Measurements from ENCODE around the gene TGFB1. TPM values are rescaled to one million over a fixed set of nuclear protein-coding genes. Genes with fewer than 3 reads are reported as not detected.

The TGFB1 gene
- total RNA-seq, 1 experiment from 2014 or later, result 102 TPM

GRCh38 chr19:41332000-41332399, 21.7 kb downstream of the TGFB1 start:
- Histone ChIP-seq H3K36me3 (ENCODE audit: insufficient read depth, low read length, poor library complexity, severe bottlenecking) (peaks cover 29% of the 10 kb centered on the region), H3K9me3 (ENCODE audit: low read depth, low read length, poor library complexity, severe bottlenecking) (no peaks in the 10 kb centered on the region), H3K27ac (ENCODE audit: low read depth, low read length, poor library complexity, severe bottlenecking) (no peak overlapping the region), H3K4me1 (ENCODE audit: insufficient read depth, low read length, poor library complexity, severe bottlenecking) (peaks cover 4% of the 10 kb centered on the region), H3K4me3 (ENCODE audit: low read depth, low read length, poor library complexity, severe bottlenecking) (no peak overlapping the region), H3K27me3 (replicated peaks; ENCODE audit: insufficient read depth, low read depth, low read length, poor library complexity) (no peaks in the 10 kb centered on the region)
- ChIA-PET POLR2A (ENCODE audit: low non-redundant PET) (no interaction called here), CTCF (no interaction called here)
- no peak for DNase-seq (ENCODE audit: low spot score)
- intact Hi-C loops (cut with micrococcal nuclease; ENCODE audit: unreplicated experiment), result no loop called here
- TF ChIP-seq EZH2 (IDR thresholded peaks at IDR 0.05; ENCODE audit: borderline replicate concordance, low read depth, low read length, poor library complexity, severe bottlenecking) (no peak), CTCF (conservative IDR thresholded peaks at IDR 0.05; ENCODE audit: low read depth, low read length) (no peak)
- no TSS peak for BruUV-seq (replicated peaks)

GRCh38 chr19:41330946-41331678, 22.6 kb downstream of the TGFB1 start:
- Histone ChIP-seq H3K27me3 (replicated peaks; ENCODE audit: insufficient read depth, low read depth, low read length, poor library complexity) (no peaks in the 10 kb centered on the region), H3K27ac (ENCODE audit: low read depth, low read length, poor library complexity, severe bottlenecking) (no peak overlapping the region), H3K4me1 (ENCODE audit: insufficient read depth, low read length, poor library complexity, severe bottlenecking) (peaks cover 8% of the 10 kb centered on the region), H3K36me3 (ENCODE audit: insufficient read depth, low read length, poor library complexity, severe bottlenecking) (peaks cover 23% of the 10 kb centered on the region), H3K9me3 (ENCODE audit: low read depth, low read length, poor library complexity, severe bottlenecking) (no peaks in the 10 kb centered on the region), H3K4me3 (ENCODE audit: low read depth, low read length, poor library complexity, severe bottlenecking) (no peak overlapping the region)
- CTCF ChIA-PET, result no interaction called here
- no peak for DNase-seq (ENCODE audit: low spot score)
- POLR2A ChIA-PET (ENCODE audit: low non-redundant PET), result no interaction called here
- intact Hi-C loops (cut with micrococcal nuclease; ENCODE audit: unreplicated experiment), result no loop called here
- TF ChIP-seq EZH2 (IDR thresholded peaks at IDR 0.05; ENCODE audit: borderline replicate concordance, low read depth, low read length, poor library complexity, severe bottlenecking), result no peak
- TF ChIP-seq CTCF (conservative IDR thresholded peaks at IDR 0.05; ENCODE audit: low read depth, low read length), result no peak
- no TSS peak for BruUV-seq (replicated peaks)

GRCh38 chr19:41330481-41330880, 23.2 kb downstream of the TGFB1 start:
- Histone ChIP-seq H3K4me3 (ENCODE audit: low read depth, low read length, poor library complexity, severe bottlenecking) (no peak overlapping the region), H3K4me1 (ENCODE audit: insufficient read depth, low read length, poor library complexity, severe bottlenecking) (peaks cover 14% of the 10 kb centered on the region), H3K9me3 (ENCODE audit: low read depth, low read length, poor library complexity, severe bottlenecking) (no peaks in the 10 kb centered on the region), H3K27me3 (replicated peaks; ENCODE audit: insufficient read depth, low read depth, low read length, poor library complexity) (no peaks in the 10 kb centered on the region), H3K36me3 (ENCODE audit: insufficient read depth, low read length, poor library complexity, severe bottlenecking) (peaks cover 23% of the 10 kb centered on the region), H3K27ac (ENCODE audit: low read depth, low read length, poor library complexity, severe bottlenecking) (no peak overlapping the region)
- no peak for TF ChIP-seq CTCF (conservative IDR thresholded peaks at IDR 0.05; ENCODE audit: low read depth, low read length)
- TF ChIP-seq EZH2 (IDR thresholded peaks at IDR 0.05; ENCODE audit: borderline replicate concordance, low read depth, low read length, poor library complexity, severe bottlenecking), result no peak
- intact Hi-C loops (cut with micrococcal nuclease; ENCODE audit: unreplicated experiment), result no loop called here
- no TSS peak for BruUV-seq (replicated peaks)
- ChIA-PET POLR2A (ENCODE audit: low non-redundant PET) (no interaction called here), CTCF (no interaction called here)
- no peak for DNase-seq (ENCODE audit: low spot score)
